Keratinocyte (primary cell): Measurements from ENCODE around the gene CHRM4. TPM values are rescaled to one million over a fixed set of nuclear protein-coding genes. Genes with fewer than 3 reads are reported as not detected.

Source experiments
- DNase-seq: peaks from one replicate; pipeline ENCODE4 v3.0.0-alpha.2; 2011; ENCODE audit warnings: low read depth, missing footprints, low spot score
- FAIRE-seq: peaks from 2 replicates; lab custom pipeline; 2011; peaks lifted over from hg19 to GRCh38; lab: Jason Lieb, UNC
- H2AFZ ChIP-seq: 2 replicates; pipeline ENCODE4 v1.6.0; 2012; ENCODE audit warnings: low read length, control low read depth, inconsistent platforms; ENCODE audit not compliant: control insufficient read depth
- H3K27ac ChIP-seq: 2 replicates; pipeline ENCODE4 v1.5.1; 2011; ENCODE audit warnings: low read length; ENCODE audit not compliant: control insufficient read depth, insufficient read depth
- H3K27me3 ChIP-seq: 3 replicates; pipeline ENCODE4 v1.6.0; 2011; ENCODE audit warnings: low read length; ENCODE audit not compliant: control insufficient read depth, insufficient read depth; ENCODE audit errors: extremely low read depth
- H3K36me3 ChIP-seq, 2 experiments: 2 replicates in 1 of 2; 3 replicates in 1 of 2; pipeline ENCODE4 v1.5.1; 2011; ENCODE audit warnings: low read length in 2 of 2, mild to moderate bottlenecking in 1 of 2; ENCODE audit not compliant: control insufficient read depth in 2 of 2, insufficient read depth in 2 of 2; ENCODE audit errors: extremely low read depth in 1 of 2
- H3K4me1 ChIP-seq: 3 replicates; pipeline ENCODE4 v1.5.1; 2011; ENCODE audit warnings: low read length; ENCODE audit not compliant: control insufficient read depth, insufficient read depth; ENCODE audit errors: extremely low read depth
- H3K4me2 ChIP-seq: 3 replicates; pipeline ENCODE4 v1.6.0; 2011; ENCODE audit warnings: low read depth, low read length; ENCODE audit not compliant: control insufficient read depth, insufficient read depth; ENCODE audit errors: extremely low read depth
- H3K4me3 ChIP-seq, 3 experiments: fragments of 200-600 bp in 1 of 3; sonication (generic) in 1 of 3; 2 replicates in 2 of 3; 3 replicates in 1 of 3; pipeline ENCODE4 v1.5.1; 2011 to 2016; ENCODE audit warnings: low read length in 3 of 3, mild to moderate bottlenecking in 3 of 3, control low read depth in 2 of 3, inconsistent platforms in 1 of 3, low read depth in 1 of 3, mixed read lengths in 1 of 3, mixed run types in 1 of 3, moderate library complexity in 1 of 3; ENCODE audit not compliant: control insufficient read depth in 2 of 3, insufficient read depth in 2 of 3; ENCODE audit errors: extremely low read depth in 1 of 3
- H3K79me2 ChIP-seq: 2 replicates; pipeline ENCODE4 v1.6.0; 2012; ENCODE audit warnings: low read length; ENCODE audit not compliant: control insufficient read depth, insufficient read depth
- H3K9ac ChIP-seq: 3 replicates; pipeline ENCODE4 v1.6.0; 2011; ENCODE audit warnings: low read length; ENCODE audit not compliant: control insufficient read depth, insufficient read depth; ENCODE audit errors: extremely low read depth
- H3K9me1 ChIP-seq: 3 replicates; pipeline ENCODE4 v1.6.0; 2011; ENCODE audit warnings: low read length; ENCODE audit not compliant: control insufficient read depth, insufficient read depth; ENCODE audit errors: extremely low read depth
- H3K9me3 ChIP-seq: 2 replicates; pipeline ENCODE4 v1.5.1; 2012; ENCODE audit warnings: low read depth, low read length; ENCODE audit not compliant: control insufficient read depth
- H4K20me1 ChIP-seq: 3 replicates; pipeline ENCODE4 v1.6.0; 2011; ENCODE audit warnings: low read length; ENCODE audit not compliant: control insufficient read depth, insufficient read depth; ENCODE audit errors: extremely low read depth
- CTCF ChIP-seq, 3 experiments: IDR thresholded peaks in 1 of 3; conservative IDR thresholded peaks in 1 of 3; optimal IDR thresholded peaks in 1 of 3; 2 replicates in 2 of 3; 3 replicates in 1 of 3; pipeline versions ENCODE3 to v1.5.1; 2011; ENCODE audit warnings: low read length in 3 of 3, mild to moderate bottlenecking in 3 of 3, moderate library complexity in 2 of 3, control low read depth in 1 of 3, inconsistent platforms in 1 of 3; ENCODE audit not compliant: insufficient read depth in 2 of 3; ENCODE audit errors: extremely low read depth in 1 of 3
- EZH2 ChIP-seq: IDR thresholded peaks from one replicate; pipeline ENCODE4 v1.6.1; 2012; ENCODE audit warnings: inconsistent platforms, mild to moderate bottlenecking, low read length, moderate library complexity
- dilution Hi-C: fragments of 300-500 bp; cut with MboI; formaldehyde crosslinking; loops from one replicate; pipeline ENCODE4 v1.7.0; 2020; ENCODE audit warnings: low sequenced_read_pairs; ENCODE audit not compliant: extremely low pct_ligation_motif_present
- polyA plus RNA-seq, 5 experiments: library from polyadenylated mRNA; depleted of rRNA in 3 of 5; stranded (reverse) in 3 of 5; stranded (forward) in 1 of 5; unstranded in 1 of 5; fragments of >200 nt; gene quantifications; 1 replicate in 1 of 5; 2 replicates in 3 of 5; 3 replicates in 1 of 5; pipeline versions ENCODE4 v1.2.1 to v1.2.3, GENCODE V29; 2011 to 2012; ENCODE audit warnings: missing spikeins in 2 of 5, low read depth in 1 of 5, low replicate concordance in 1 of 5

CHRM4 gene
- polyA plus RNA-seq, 1 donor (not counting 4 experiments of a cell fraction or from before 2014, with no cell fraction given) = not detected

- Histone ChIP-seq H3K9me3 (no peaks in the 10 kb centered on the region), H3K79me2 (no peaks in the 10 kb centered on the region), H4K20me1 (no peaks in the 10 kb centered on the region), H3K9ac (no peak overlapping the region), H3K4me3 (no peak overlapping the region), H3K27me3 (no peaks in the 10 kb centered on the region), H3K4me1 (peaks cover 5% of the 10 kb centered on the region), H2AFZ (no peak overlapping the region), H3K9me1 (no peaks in the 10 kb centered on the region), H3K27ac (no peak overlapping the region), H3K36me3 (peaks cover 8 to 12% of the 10 kb centered on the region in 2 experiments), H3K4me2 (no peak overlapping the region)
- dilution Hi-C loops = no loop called here
- no peak for DNase-seq
- no peak for FAIRE-seq
- TF ChIP-seq EZH2 (no peak), CTCF (optimal IDR thresholded peaks at IDR 0.05 in 1 of 3, IDR thresholded peaks at IDR 0.05 in 1 of 3, conservative IDR thresholded peaks at IDR 0.05 in 1 of 3; ENCODE audit: extremely low read depth in 1 of 3, insufficient read depth in 2 of 3, low read length in 3 of 3) (no peak)
These were observed 34.8 kb upstream of the CHRM4 start for GRCh38 chr11:46426233-46426991.

- peaks cover 11 to 15% of the 10 kb centered on the region in 2 experiments for H3K36me3 ChIP-seq
- FAIRE-seq = no peak
- TF ChIP-seq EZH2 (no peak), CTCF (optimal IDR thresholded peaks at IDR 0.05 in 1 of 3, IDR thresholded peaks at IDR 0.05 in 1 of 3, conservative IDR thresholded peaks at IDR 0.05 in 1 of 3; ENCODE audit: extremely low read depth in 1 of 3, insufficient read depth in 2 of 3, low read length in 3 of 3) (no peak)
- H3K9me3 ChIP-seq = no peaks in the 10 kb centered on the region
- no peak for DNase-seq
- no peaks in the 10 kb centered on the region for H3K27me3 ChIP-seq
- no peak overlapping the region for H2AFZ ChIP-seq
- no peak overlapping the region for H3K4me2 ChIP-seq
- H3K9ac ChIP-seq = no peak overlapping the region
- no peak overlapping the region for H3K27ac ChIP-seq
- no peak overlapping the region for H3K4me3 ChIP-seq
- H3K9me1 ChIP-seq = no peaks in the 10 kb centered on the region
- H4K20me1 ChIP-seq = no peaks in the 10 kb centered on the region
- no peaks in the 10 kb centered on the region for H3K79me2 ChIP-seq
- H3K4me1 ChIP-seq = peaks cover 5% of the 10 kb centered on the region
- dilution Hi-C loops = no loop called here
These were observed 31.0 kb upstream of the CHRM4 start for GRCh38 chr11:46422588-46422987.
